ENCODE results near the gene WDR20.
"Not testable (repeated sequence)": the region's sequence is repeated elsewhere in the genome, so short reads cannot be mapped to it uniquely, and the experiment has no call there.

Gene WDR20

DNA sequence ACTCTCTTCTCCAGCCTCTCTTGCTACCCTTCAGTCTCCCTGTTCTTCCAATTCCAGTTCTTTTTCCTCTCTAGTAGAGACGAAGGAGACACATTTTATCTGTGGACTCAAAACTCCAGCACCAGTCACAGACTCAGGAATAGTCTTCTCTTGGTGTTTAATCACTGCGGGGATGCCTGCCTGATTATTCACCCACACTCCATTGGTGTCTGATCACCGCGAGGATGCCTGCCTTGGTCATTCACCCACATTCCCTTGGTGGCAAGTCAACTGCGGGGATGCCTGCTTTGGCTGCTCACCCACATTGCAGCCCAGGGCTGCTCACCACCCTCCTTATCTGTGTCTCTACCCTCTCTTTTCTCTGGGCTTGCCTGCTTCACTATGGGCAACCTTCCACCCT, 100.8 kb downstream of the WDR20 start:
- not testable (repeated sequence) for H3K18ac ChIP-seq (ENCODE audit: low read depth in 1 of 2, low read length in 2 of 2); H2BK5ac ChIP-seq (ENCODE audit: low read depth, low read length, poor library complexity, severe bottlenecking); H3K27me3 ChIP-seq (ENCODE audit: control insufficient read depth in 1 of 2, insufficient read depth in 1 of 2, low read length in 2 of 2); H2BK12ac ChIP-seq (ENCODE audit: low read length in 2 of 2); H4K8ac ChIP-seq (ENCODE audit: low read length); H3K9me3 ChIP-seq (ENCODE audit: control insufficient read depth, low read length); DNase-seq; H3K4ac ChIP-seq (ENCODE audit: low read depth in 1 of 2, low read length in 2 of 2); H3K14ac ChIP-seq (ENCODE audit: low read length in 2 of 2); H3K4me1 ChIP-seq (ENCODE audit: control insufficient read depth, insufficient read depth, low read depth, low read length); H2AFZ ChIP-seq (ENCODE audit: low read depth, low read length); H3K27ac ChIP-seq (ENCODE audit: low read length, poor library complexity, severe bottlenecking); H3K4me2 ChIP-seq (ENCODE audit: low read length, poor library complexity, severe bottlenecking); H3K4me3 ChIP-seq (ENCODE audit: insufficient read depth in 1 of 2, low read depth in 1 of 2, low read length in 2 of 2); H3K23ac ChIP-seq (ENCODE audit: low read length in 2 of 2); H2AK5ac ChIP-seq (ENCODE audit: low read length, severe bottlenecking); H2BK120ac ChIP-seq (ENCODE audit: low read depth, low read length); H3K36me3 ChIP-seq (ENCODE audit: control insufficient read depth in 1 of 2, insufficient read depth in 2 of 2, low read depth in 1 of 2, low read length in 2 of 2); H3K9ac ChIP-seq (ENCODE audit: low read length); H2BK15ac ChIP-seq (ENCODE audit: low read depth, poor library complexity, severe bottlenecking); H4K91ac ChIP-seq (ENCODE audit: low read length)
- peaks cover 13% of the 10 kb centered on the region for H3K79me1 ChIP-seq (replicated peaks; ENCODE audit: low read length, poor library complexity, severe bottlenecking)
- WGBS = 95% methylated on average over 5 of the region's 5 CpGs

GRCh38 chr14:102241147-102241546, 101.5 kb downstream of the WDR20 start:
- no peaks in the 10 kb centered on the region for H3K9me3 ChIP-seq (ENCODE audit: control insufficient read depth, low read length)
- H2AK5ac ChIP-seq (ENCODE audit: low read length, severe bottlenecking) = no peak overlapping the region
- H3K18ac ChIP-seq (ENCODE audit: low read depth in 1 of 2, low read length in 2 of 2) = no peak overlapping the region

GRCh38 chr14:102243795-102244194, 104.1 kb downstream of the WDR20 start:
- DNase-seq; H3K14ac ChIP-seq (ENCODE audit: low read length in 2 of 2); H2BK120ac ChIP-seq (ENCODE audit: low read depth, low read length); H4K91ac ChIP-seq (ENCODE audit: low read length); H3K4ac ChIP-seq (ENCODE audit: low read depth in 1 of 2, low read length in 2 of 2); H2BK15ac ChIP-seq (ENCODE audit: low read depth, poor library complexity, severe bottlenecking); H3K27me3 ChIP-seq (ENCODE audit: control insufficient read depth in 1 of 2, insufficient read depth in 1 of 2, low read length in 2 of 2); H2BK5ac ChIP-seq (ENCODE audit: low read depth, low read length, poor library complexity, severe bottlenecking); H3K36me3 ChIP-seq (ENCODE audit: control insufficient read depth in 1 of 2, insufficient read depth in 2 of 2, low read depth in 1 of 2, low read length in 2 of 2); H3K18ac ChIP-seq (ENCODE audit: low read depth in 1 of 2, low read length in 2 of 2); H4K8ac ChIP-seq (ENCODE audit: low read length); H3K23ac ChIP-seq (ENCODE audit: low read length in 2 of 2); H2AFZ ChIP-seq (ENCODE audit: low read depth, low read length); H2BK12ac ChIP-seq (ENCODE audit: low read length in 2 of 2); H3K9me3 ChIP-seq (ENCODE audit: control insufficient read depth, low read length); H3K4me3 ChIP-seq (ENCODE audit: insufficient read depth in 1 of 2, low read depth in 1 of 2, low read length in 2 of 2); H2AK5ac ChIP-seq (ENCODE audit: low read length, severe bottlenecking); H3K4me2 ChIP-seq (ENCODE audit: low read length, poor library complexity, severe bottlenecking); H3K9ac ChIP-seq (ENCODE audit: low read length); H3K27ac ChIP-seq (ENCODE audit: low read length, poor library complexity, severe bottlenecking); H3K4me1 ChIP-seq (ENCODE audit: control insufficient read depth, insufficient read depth, low read depth, low read length): not testable (repeated sequence)
- H3K79me1 ChIP-seq (replicated peaks; ENCODE audit: low read length, poor library complexity, severe bottlenecking) = peaks cover 10% of the 10 kb centered on the region
- WGBS = 95% methylated on average over 4 of the region's 4 CpGs

More at GRCh38 chr14:102241147-102241546, 101.5 kb downstream of the WDR20 start:
- H3K14ac ChIP-seq (ENCODE audit: low read length in 2 of 2) = no peak overlapping the region
- H4K8ac ChIP-seq (ENCODE audit: low read length) = no peak overlapping the region
- WGBS = 97% methylated on average over 4 of the region's 4 CpGs
- H2BK5ac ChIP-seq (ENCODE audit: low read depth, low read length, poor library complexity, severe bottlenecking) = no peak overlapping the region
- no peak for DNase-seq
- no peak overlapping the region for H3K9ac ChIP-seq (ENCODE audit: low read length)
- H3K4ac ChIP-seq (ENCODE audit: low read depth in 1 of 2, low read length in 2 of 2) = no peak overlapping the region
- H3K79me1 ChIP-seq (replicated peaks; ENCODE audit: low read length, poor library complexity, severe bottlenecking) = peaks cover 12% of the 10 kb centered on the region
- H3K23ac ChIP-seq (ENCODE audit: low read length in 2 of 2) = no peak overlapping the region
- no peak overlapping the region for H2BK12ac ChIP-seq (ENCODE audit: low read length in 2 of 2)
- H3K4me1 ChIP-seq (ENCODE audit: control insufficient read depth, insufficient read depth, low read depth, low read length) = peaks cover 2% of the 10 kb centered on the region
- no peak overlapping the region for H4K91ac ChIP-seq (ENCODE audit: low read length)
- H3K4me3 ChIP-seq (ENCODE audit: insufficient read depth in 1 of 2, low read depth in 1 of 2, low read length in 2 of 2) = no peak overlapping the region
- no peaks in the 10 kb centered on the region for H3K27me3 ChIP-seq (ENCODE audit: control insufficient read depth in 1 of 2, insufficient read depth in 1 of 2, low read length in 2 of 2)
- peaks cover 0 to 2% of the 10 kb centered on the region in 2 experiments for H3K36me3 ChIP-seq (ENCODE audit: control insufficient read depth in 1 of 2, insufficient read depth in 2 of 2, low read depth in 1 of 2, low read length in 2 of 2)
- H3K4me2 ChIP-seq (ENCODE audit: low read length, poor library complexity, severe bottlenecking) = no peak overlapping the region
- no peak overlapping the region for H2BK15ac ChIP-seq (ENCODE audit: low read depth, poor library complexity, severe bottlenecking)
- no peak overlapping the region for H2BK120ac ChIP-seq (ENCODE audit: low read depth, low read length)
- no peak overlapping the region for H3K27ac ChIP-seq (ENCODE audit: low read length, poor library complexity, severe bottlenecking)
- no peak overlapping the region for H2AFZ ChIP-seq (ENCODE audit: low read depth, low read length)

DNA sequence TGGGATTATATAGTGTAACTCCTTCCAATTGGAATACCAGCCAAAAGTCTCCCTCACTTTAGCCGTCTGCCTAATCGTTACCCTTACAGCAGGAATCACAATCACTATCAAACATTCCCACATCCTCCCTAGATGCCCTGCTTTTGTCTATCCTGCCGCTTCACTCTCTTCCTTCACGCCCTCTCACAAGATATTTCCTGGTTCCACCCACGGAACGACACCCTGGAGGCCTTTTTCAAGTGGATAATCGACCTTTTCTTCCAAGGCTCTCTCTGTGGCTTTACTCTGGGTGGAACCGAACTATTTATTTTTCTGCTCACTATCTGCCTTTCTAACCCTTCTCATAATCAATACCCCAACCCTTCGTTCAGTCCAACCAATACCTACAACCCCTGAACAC, 106.4 kb downstream of the WDR20 start:
- Histone ChIP-seq H3K23ac (ENCODE audit: low read length in 2 of 2) (no peak overlapping the region), H4K91ac (ENCODE audit: low read length) (no peak overlapping the region)
- no peak for DNase-seq

More for the DNA sequence above, 106.4 kb downstream of the WDR20 start:
- H3K36me3 ChIP-seq (ENCODE audit: control insufficient read depth in 1 of 2, insufficient read depth in 2 of 2, low read depth in 1 of 2, low read length in 2 of 2) = peaks cover under 1 to 13% of the 10 kb centered on the region in 2 experiments
- no peak overlapping the region for H3K4ac ChIP-seq (ENCODE audit: low read depth in 1 of 2, low read length in 2 of 2)
- no peak overlapping the region for H3K14ac ChIP-seq (ENCODE audit: low read length in 2 of 2)
- H3K9ac ChIP-seq (ENCODE audit: low read length) = peak overlapping the region; percentile 40
- no peak overlapping the region for H2AFZ ChIP-seq (ENCODE audit: low read depth, low read length)
- H2AK5ac ChIP-seq (ENCODE audit: low read length, severe bottlenecking) = no peak overlapping the region
- H2BK5ac ChIP-seq (ENCODE audit: low read depth, low read length, poor library complexity, severe bottlenecking) = no peak overlapping the region
- no peak overlapping the region for H3K18ac ChIP-seq (ENCODE audit: low read depth in 1 of 2, low read length in 2 of 2)
- WGBS = 71% methylated on average over 9 of the region's 9 CpGs
- peaks cover 7% of the 10 kb centered on the region for H3K79me1 ChIP-seq (replicated peaks; ENCODE audit: low read length, poor library complexity, severe bottlenecking)
- H3K9me3 ChIP-seq (ENCODE audit: control insufficient read depth, low read length) = no peaks in the 10 kb centered on the region
- H2BK12ac ChIP-seq (ENCODE audit: low read length in 2 of 2) = no peak overlapping the region
- H2BK15ac ChIP-seq (ENCODE audit: low read depth, poor library complexity, severe bottlenecking) = no peak overlapping the region
- peaks cover 12% of the 10 kb centered on the region for H3K4me1 ChIP-seq (ENCODE audit: control insufficient read depth, insufficient read depth, low read depth, low read length)
- H2BK120ac ChIP-seq (ENCODE audit: low read depth, low read length) = no peak overlapping the region
- no peaks in the 10 kb centered on the region for H3K27me3 ChIP-seq (ENCODE audit: control insufficient read depth in 1 of 2, insufficient read depth in 1 of 2, low read length in 2 of 2)
- H3K27ac ChIP-seq (ENCODE audit: low read length, poor library complexity, severe bottlenecking) = no peak overlapping the region
- no peak overlapping the region for H3K4me2 ChIP-seq (ENCODE audit: low read length, poor library complexity, severe bottlenecking)
- no peak overlapping the region for H4K8ac ChIP-seq (ENCODE audit: low read length)
- no peak overlapping the region for H3K4me3 ChIP-seq (ENCODE audit: insufficient read depth in 1 of 2, low read depth in 1 of 2, low read length in 2 of 2)
